ENCODE measurements around the gene TRIM72.
"Not testable (repeated sequence)": the region's sequence is repeated elsewhere in the genome, so short reads cannot be mapped to it uniquely, and the experiment has no call there.

DNA sequence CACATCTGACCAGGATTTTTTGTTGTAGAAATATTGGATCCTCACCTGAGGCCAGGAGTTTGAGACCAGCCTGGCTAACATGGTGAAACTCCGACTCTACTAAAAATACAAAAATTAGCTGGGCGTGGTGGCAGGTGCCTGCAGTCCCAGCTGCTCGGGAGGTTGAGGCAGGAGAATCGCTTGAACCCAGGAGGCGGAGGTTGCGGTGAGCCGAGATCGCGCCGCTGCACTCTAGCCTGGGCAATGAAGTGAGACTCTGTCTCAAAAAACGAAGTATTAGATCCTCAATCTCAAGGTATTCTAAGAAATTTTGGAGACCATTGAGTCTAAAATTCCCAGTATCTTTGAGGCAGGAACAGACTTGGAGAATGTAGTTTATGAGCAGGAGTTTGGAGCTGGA, 18.1 kb upstream of the TRIM72 start:
- TF ChIP-seq, protein P1, sequence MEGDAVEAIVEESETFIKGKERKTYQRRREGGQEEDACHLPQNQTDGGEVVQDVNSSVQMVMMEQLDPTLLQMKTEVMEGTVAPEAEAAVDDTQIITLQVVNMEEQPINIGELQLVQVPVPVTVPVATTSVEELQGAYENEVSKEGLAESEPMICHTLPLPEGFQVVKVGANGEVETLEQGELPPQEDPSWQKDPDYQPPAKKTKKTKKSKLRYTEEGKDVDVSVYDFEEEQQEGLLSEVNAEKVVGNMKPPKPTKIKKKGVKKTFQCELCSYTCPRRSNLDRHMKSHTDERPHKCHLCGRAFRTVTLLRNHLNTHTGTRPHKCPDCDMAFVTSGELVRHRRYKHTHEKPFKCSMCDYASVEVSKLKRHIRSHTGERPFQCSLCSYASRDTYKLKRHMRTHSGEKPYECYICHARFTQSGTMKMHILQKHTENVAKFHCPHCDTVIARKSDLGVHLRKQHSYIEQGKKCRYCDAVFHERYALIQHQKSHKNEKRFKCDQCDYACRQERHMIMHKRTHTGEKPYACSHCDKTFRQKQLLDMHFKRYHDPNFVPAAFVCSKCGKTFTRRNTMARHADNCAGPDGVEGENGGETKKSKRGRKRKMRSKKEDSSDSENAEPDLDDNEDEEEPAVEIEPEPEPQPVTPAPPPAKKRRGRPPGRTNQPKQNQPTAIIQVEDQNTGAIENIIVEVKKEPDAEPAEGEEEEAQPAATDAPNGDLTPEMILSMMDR (IDR thresholded peaks at IDR 0.05): not testable (repeated sequence)
- not testable (repeated sequence) for TF ChIP-seq POLR2AphosphoS5 (IDR thresholded peaks at IDR 0.05)
